NCI-H1092 treated with DMSO at 0.1 percent for 48 hours (cell line): Measurements from ENCODE around the gene TEX19.
"Not testable (repeated sequence)": the region's sequence is repeated elsewhere in the genome, so short reads cannot be mapped to it uniquely, and the experiment has no call there.

ENCODE experiments used
- DNase-seq: peaks from one replicate; lab custom pipeline; 2025; lab: John Stamatoyannopoulos, UW

Gene TEX19

DNA sequence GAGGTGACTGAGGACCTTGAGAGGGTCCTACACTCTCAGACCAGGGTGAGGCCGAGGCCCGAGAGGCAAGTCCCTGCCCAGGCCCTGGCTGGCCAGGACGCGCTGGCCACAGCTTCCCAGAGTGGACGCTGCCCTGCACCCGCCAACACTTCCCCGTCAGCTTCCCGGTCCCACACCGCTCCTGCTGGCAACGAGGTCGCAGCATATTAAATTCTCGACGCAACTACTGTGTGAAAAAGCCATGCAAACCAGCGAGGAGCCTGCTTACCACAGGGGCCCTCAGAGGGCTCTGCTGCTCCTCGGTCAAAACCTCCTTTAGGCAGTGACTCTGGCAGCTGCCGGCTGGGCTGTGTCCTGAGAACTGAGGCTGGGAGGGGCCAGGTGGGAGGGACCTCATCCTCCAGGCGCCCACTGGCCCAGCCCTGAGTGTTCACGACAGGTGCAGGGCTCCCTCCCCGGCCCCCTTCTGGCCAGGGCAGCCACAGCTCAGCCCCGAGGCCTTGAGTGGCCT, 2.1 kb upstream of the TEX19 start:
- no peak for DNase-seq

DNA sequence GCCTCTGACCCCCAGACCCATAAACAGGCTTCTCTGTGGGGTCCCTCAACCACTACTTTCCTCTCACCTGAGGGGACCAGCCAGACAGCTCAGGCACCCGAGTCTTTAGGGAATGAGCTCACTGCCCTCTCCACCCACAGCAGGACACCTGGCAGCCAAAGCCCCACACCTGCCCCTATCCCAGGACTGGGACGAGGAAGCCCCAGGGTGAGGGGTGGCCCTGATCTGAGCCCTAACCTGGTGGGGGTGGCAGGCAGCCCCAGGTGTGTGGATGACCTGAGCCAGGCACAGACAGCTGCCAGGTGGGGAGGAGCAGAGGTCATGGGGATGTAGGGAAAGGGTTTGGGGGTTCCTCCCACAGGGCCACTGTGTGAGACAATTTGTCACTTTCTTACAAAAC, 1.7 kb upstream of the TEX19 start:
- DNase-seq = no peak

DNA sequence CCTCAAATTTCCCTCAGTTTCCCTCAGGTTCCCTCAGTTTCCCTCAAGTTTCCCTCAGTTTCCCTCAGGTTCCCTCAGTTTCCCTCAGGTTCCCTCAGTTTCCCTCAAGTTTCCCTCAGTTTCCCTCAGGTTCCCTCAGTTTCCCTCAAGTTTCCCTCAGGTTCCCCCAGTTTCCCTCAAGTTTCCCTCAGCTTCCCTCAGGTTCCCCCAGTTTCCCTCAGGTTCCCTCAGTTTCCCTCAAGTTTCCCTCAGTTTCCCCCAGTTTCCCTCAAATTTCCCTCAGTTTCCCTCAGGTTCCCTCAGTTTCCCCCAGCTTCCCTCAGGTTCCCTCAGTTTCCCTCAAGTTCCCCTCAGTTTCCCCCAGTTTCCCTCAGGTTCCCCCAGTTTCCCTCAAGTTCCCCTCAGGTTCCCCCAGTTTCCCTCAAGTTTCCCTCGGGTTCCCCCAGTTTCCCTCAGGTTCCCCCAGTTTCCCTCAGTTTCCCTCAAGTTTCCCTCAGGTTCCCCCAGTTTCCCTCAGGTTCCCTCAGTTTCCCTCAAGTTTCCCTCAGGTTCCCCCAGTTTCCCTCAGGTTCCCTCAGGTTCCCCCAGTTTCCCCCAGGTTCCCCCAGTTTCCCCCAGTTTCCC, 516 bp downstream of the TEX19 start:
- DNase-seq = not testable (repeated sequence)

DNA sequence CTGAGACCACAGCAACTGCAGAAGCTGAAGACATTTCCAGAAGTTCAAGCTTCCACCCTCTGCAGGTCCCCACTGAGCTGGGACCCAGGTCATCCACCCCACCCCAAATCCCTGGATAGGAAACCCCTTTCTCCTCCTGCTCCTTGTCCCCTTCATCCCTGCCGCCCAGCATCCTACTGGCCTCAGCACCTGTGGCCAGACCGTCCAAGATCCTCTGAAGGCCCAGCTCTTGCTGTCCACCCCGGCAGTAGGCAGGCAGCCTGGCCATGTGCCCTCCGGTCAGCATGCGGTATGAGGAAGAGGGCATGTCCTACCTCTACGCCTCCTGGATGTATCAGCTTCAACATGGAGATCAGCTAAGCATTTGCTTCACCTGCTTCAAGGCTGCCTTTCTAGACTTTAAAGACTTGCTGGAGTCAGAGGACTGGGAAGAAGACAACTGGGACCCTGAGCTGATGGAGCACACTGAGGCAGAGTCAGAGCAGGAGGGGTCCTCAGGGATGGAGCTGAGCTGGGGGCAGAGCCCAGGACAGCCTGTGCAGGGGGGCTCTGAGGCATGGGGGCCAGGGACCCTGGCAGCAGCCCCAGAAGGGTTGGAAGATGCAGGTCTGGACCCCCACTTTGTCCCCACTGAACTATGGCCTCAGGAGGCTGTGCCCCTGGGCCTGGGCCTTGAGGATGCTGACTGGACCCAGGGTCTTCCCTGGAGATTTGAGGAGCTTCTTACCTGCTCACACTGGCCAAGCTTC, 3.0 kb downstream of the TEX19 start:
- DNase-seq = no peak

DNA sequence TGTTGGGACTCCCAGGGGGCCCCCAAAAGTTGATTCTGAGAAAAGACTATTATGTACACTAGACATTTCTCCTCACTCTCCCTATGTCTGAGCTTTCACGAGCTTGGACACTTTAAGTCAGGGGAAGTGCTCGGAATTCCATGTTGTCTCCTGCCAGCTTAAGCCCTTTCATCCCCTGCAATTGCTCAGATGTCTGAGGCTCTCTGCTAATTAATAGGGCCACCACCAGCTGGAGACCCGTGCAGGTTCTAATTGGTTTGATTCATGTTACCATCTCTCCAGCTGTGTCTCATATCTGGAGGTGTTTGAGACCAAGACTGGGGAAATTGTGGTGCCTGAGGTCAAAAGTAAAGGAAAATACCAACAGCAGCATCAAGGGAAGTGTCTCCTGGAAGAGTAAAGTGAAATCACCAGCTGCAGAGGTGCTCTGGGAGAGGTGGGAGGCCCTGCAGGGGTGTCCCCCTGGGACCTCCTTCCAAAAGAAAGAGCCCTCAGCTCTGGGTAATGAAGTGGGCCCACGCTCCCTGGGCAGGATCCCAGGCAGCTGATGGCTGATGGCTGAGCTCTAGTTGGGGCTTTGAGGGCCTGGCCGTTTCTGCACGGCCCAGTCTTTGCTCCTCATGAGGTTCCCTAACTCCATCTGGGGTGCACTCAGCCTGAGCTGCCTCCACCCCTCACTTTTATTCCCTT, 6.7 kb downstream of the TEX19 start:
- no peak for DNase-seq

DNA sequence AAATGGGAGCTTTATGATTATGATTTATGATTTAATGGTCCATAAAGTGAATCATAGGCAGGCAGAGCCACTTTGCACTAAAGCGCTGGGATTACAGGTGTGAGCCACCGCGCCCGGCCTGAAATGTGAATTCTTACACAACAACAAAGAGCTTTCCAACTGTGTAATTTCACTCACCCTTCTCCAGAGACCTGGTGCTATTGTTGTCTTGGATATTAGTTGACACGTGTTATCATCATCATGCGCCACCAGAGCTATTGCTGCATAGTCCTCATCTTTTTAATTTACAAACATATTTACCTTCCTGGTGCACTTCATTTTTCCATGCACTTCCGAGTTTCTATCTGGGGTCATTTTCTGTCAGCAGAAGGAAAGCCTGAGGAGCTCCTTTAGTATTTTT, 7.7 kb downstream of the TEX19 start:
- DNase-seq = peak; percentile 6

DNA sequence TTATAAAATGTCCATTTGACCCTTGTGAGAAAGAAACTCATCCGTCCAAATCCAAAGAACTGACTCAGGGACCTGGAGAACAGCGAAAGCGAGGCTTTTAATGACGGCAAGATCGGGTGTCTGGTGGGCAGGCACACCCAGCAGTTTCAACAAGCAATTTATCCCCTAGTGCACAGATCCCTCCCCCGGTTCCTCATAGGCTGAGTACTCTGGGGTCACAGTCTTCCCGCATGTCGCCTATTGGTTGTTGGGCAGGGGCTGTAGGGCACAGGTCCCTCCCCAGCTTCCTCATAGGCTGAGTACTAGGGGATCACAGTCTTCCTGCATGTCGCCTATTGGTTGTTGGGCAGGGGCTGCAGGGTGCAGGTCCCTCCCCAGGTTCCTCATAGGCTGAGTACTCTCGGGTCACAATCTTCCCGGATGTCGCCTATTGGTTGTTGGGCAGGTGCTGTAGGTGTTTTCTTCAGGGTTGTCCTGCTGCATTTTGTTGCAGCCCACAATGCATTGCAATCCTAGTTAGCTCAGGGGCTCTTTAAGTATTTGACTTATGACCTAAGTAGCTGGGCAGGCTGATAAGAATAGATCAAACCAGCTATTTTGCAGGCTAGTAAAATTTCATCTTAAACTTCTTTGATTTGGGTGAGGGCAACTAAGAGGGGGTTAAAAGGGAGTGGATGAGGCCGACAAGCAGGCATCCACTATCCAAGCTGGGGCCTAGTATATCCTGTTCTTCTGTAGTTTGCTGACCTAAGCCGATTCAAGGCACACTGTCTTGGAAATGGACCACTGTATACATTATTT, 8.9 kb downstream of the TEX19 start:
- no peak for DNase-seq

DNA sequence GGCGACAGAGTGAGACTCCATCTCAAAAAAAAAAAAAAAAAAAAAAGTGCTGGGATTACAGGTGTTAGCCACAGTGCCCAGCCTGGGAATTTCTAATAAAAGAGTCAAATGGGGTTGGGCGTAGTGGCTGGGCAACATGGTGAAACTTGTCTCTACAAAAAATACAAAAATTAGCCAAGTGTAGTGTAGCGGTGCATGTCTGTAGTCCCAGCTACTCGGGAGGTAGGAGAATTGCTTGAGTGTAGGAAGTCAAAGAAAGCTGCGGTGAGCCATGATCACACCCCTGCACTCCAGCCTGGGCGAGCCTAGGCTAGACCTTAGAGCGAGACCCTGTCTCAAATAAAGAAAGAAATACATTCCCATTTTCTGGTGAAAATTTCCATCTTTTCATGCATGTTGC, 10.2 kb downstream of the TEX19 start:
- no peak for DNase-seq

DNA sequence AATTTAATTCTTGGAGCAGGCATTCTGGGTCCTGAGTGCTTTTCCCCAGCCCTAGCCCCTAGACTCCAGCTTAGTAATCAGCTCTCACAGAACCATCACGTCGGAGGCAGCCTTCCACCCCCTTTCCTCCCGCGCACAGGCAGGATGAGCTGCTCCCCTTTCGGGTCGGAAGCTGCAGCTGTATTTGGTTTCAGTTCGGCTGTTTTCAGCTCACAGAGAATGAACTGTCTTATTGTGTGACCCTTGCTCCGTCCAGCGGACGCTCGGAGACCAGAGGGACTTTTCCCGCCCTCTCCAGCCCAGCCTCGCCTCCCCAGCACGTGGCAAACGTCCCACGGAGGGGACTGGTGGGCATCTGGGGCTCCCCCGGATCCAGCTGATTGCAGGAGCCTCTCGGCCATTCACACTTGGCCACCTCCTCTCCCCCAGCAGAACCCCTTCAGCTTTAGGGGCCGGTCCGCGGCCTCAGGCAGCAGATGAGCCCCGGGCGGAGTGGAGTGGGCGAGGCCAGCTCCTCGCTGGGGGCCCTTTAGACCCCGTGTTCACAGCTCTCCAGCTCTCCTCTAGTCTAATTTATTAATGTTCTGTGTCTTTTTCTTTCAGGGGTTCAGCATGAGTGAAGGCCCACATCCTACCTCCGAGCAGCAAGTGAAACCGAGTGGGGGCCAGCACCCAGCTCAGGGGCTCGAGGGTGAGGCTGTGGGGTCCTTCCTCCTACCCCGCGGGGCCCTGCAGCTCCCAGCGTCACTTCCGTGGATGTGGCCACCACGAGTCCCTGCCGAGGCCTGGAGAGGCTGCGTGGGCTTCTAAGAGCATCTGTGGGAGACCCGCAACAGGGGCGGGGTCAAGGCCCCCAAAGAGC, 11.7 kb downstream of the TEX19 start:
- no peak for DNase-seq

DNA sequence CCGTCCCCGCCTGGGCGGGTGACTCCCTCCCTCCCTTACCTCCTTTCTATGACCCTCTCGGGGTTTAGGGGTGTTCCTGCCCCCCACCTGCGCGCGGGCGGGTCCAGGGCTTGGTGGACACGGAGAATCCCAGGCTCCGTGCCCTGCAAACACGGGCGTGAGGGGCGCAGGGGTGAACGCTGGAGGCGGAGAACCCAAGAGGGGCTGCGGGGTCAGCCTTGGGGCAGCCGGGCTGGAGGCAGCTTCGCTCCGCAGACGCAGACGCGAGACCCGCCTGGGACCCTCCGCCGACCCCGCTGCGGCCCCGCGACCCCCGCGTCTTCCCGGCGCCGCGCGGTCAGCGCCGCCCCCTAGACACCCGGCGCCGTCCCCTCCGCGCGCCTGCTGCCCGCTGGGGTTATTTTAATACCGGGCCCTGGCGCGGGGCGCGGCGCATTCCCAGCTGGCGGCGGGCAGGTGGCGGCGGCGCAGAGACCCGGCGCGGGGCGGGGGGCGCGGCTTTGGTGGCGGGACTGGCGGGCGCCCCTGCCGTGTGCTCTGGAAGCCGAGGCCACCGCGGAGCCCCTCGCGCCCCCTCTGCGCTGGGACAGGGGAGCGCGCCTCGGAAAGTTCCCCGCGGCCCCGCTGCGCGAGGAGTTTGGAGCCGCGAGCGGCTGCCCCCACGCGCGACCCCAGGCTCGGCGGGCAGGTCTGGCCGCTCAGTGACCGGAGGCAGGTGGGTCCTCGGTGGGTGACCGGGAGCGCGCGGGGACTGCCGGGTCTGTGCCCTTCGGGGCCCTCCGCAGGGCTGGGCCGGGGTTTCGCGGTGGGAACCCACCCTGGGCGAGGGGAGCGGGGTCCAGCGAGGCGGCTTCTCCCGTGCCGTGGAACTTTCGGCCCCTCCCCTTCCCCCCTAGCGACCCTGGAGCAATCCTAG, 12.5 kb downstream of the TEX19 start, which contains the start of gene UTS2R:
UTS2R (plus strand) TSS at position 433 of the 916 bp plus-strand sequence. CDS start 2,560 bp downstream, outside the sequence.
- DNase-seq = no peak

DNA sequence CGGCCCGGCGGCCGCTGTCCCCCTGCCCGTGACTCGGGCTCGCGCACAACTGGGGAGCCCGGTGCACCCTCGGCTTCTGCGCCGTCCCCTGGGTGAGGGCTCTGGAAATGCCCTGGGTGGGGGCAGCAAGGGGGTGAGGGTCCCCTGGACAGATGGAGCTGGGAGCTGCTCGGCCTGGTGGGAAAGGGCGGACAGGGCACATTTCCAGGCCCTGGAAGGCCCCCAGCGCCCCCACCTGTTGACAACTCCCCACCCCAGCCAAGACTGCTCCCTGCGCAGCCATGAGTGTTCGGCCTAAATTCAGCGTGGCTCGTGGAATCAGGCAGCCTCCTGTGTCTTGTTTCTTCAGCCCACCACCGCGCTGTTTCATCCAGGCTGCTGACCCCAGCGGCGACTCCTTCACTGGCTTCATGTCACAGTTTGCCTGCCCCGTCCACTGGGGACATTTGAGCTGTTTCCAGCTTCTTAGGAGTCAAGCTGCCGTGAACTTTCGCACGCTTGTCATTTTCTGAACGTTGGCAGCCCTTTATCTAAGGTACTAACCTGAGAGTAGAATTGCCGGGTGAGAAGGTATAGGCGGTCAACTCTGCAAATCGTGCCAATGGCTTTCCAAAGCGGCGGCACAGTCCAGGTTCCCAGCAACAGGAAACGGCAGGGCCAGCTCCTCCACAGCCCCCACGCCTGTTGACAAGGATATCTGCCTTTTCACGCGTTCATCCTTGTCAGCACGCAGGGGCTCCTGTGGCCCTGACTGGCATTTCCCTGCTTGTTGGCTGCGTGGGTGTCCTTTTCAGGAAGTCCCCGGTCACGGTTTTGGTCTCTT, 13.4 kb downstream of the TEX19 start:
- no peak for DNase-seq

DNA sequence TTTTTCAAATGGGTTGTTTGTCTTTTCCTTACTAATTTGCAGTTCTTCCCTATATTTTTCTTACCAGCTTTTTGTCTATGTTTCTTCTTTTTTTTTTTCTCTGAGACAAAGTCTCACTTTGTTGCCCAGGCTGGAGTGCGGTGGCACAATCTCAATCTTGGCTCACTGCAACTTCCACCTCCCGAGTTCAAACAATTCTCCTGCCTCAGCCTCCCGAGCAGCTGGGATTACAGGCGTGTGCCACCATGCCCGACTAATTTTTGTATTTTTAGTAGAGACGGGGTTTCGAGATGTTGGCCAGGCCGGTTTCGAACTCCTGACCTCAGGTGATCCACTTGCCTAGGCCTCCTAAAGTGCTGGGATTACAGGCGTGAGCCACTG, 14.0 kb downstream of the TEX19 start:
- not testable (repeated sequence) for DNase-seq

DNA sequence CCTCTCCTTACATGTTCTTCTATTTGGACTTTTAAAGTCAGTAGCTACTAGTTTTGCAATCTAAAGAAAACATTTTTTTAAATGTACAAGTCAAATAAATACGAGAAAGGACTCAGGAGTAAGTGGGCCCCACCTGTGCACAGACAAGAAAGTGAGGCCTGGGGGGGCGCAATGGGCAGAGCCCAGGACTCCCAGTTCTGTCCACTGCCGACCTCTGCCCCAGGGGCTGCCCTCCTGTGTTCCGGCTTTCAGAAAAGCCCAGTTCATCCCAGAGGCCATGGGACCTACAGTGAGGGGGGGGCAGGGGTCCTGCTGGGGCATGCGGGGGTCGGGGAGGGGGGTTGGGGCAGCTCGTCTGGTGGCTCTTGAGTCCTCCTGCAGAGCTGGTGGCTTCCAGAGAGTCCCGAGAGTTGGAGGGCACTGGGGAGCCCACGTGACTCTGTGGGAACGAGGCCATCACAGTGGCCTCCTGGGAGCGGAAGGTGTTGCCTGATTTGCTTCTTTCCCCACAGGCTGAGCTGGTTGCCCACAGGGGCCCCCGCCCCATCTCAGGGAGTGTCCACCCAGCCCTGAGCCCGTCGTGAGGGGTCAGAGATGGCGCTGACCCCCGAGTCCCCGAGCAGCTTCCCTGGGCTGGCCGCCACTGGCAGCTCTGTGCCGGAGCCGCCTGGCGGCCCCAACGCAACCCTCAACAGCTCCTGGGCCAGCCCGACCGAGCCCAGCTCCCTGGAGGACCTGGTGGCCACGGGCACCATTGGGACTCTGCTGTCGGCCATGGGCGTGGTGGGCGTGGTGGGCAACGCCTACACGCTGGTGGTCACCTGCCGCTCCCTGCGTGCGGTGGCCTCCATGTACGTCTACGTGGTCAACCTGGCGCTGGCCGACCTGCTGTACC, 14.9 kb downstream of the TEX19 start:
- DNase-seq = no peak

DNA sequence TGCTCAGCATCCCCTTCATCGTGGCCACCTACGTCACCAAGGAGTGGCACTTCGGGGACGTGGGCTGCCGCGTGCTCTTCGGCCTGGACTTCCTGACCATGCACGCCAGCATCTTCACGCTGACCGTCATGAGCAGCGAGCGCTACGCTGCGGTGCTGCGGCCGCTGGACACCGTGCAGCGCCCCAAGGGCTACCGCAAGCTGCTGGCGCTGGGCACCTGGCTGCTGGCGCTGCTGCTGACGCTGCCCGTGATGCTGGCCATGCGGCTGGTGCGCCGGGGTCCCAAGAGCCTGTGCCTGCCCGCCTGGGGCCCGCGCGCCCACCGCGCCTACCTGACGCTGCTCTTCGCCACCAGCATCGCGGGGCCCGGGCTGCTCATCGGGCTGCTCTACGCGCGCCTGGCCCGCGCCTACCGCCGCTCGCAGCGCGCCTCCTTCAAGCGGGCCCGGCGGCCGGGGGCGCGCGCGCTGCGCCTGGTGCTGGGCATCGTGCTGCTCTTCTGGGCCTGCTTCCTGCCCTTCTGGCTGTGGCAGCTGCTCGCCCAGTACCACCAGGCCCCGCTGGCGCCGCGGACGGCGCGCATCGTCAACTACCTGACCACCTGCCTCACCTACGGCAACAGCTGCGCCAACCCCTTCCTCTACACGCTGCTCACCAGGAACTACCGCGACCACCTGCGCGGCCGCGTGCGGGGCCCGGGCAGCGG, 15.7 kb downstream of the TEX19 start:
- DNase-seq = no peak

DNA sequence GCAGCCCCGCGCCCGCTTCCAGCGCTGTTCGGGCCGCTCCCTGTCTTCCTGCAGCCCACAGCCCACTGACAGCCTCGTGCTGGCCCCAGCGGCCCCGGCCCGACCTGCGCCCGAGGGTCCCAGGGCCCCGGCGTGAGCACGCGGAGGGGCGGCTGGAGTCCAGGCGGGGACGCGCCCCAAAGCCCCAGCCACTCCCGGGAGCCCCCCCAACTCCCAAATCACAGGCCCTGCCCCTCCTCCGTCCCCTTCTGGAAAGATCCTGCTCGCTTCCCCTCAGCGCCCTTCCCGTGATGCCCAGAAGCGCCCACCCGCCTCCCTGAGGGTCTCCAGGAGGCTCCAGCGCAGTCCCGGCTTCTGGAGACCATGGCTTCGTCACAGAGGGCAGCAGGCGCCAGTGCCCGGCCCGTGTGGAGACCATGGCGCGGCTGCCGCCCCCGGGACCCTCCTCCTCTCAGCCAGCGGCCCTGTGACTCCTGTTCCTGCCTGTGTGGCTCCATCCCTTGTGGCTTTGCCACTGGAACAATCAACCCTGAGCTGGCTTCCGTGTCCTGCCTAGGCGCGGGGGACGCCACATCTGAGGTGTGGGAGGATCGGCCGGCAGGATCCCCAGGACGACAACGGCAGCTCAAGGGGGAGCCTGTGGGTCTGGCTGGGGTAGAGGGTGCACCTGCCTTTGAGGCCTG, 16.5 kb downstream of the TEX19 start:
- DNase-seq = no peak

DNA sequence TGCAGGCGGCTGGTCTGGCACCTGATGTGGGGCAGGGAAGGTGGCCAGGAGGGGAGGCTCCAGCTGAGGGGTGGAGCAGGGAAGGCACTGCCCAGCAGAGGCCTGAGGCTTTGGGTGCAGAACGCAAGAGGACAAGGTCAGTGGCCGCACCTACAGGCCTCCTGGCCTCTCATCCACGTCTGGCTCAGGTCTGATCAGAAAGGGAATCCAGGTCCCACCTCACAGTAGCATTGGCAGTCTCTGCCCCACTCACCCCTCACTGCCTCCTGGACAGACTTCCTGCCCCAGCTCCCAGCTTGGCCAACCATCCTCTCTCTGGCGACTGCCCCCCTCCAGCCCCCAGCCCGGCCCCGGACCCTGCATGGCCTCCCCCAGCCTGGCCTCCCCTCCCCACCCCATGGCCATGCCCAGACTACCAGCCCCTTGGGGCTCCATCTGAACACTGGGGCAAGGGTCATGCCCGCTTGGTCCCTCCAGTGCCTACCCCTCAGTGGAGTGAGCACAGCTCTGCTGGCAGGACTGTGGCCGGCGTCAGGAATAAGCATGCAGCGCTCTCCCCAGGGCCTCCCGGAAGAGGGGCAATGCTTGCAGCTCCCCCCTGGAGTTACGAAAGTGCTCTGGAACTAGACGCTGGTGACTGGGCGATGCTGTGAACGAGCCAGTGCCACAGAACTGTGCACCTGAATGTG, 17.1 kb downstream of the TEX19 start:
- DNase-seq = no peak
